Measurements from ENCODE around the gene PPP1R3G.

The PPP1R3G gene

GRCh38 chr6:5091210-5092069, 6.3 kb downstream of the PPP1R3G start:
- DNase-seq (ENCODE audit: insufficient read length, low spot score), result no peak

GRCh38 chr6:5093231-5094015, 8.3 kb downstream of the PPP1R3G start:
- FAIRE-seq (no peak), DNase-seq (ENCODE audit: insufficient read length, low spot score) (no peak)

More at GRCh38 chr6:5091210-5092069, 6.3 kb downstream of the PPP1R3G start:
- no peak for FAIRE-seq

- peak; percentile 67 for DNase-seq (ENCODE audit: insufficient read length, low spot score)
- peak; percentile 58 for FAIRE-seq
Measured at GRCh38 chr6:5094327-5094726, 9.2 kb downstream of the PPP1R3G start.

GRCh38 chr6:5095236-5095635, 10.1 kb downstream of the PPP1R3G start:
- DNase-seq (ENCODE audit: insufficient read length, low spot score) (no peak), FAIRE-seq (no peak)

GRCh38 chr6:5096482-5096881, 11.3 kb downstream of the PPP1R3G start:
- DNase-seq (ENCODE audit: insufficient read length, low spot score), result no peak
- FAIRE-seq, result peak; percentile 60

GRCh38 chr6:5098501-5099270, 13.5 kb downstream of the PPP1R3G start:
- FAIRE-seq (peak; percentile 20), DNase-seq (ENCODE audit: insufficient read length, low spot score) (no peak)

- DNase-seq (ENCODE audit: insufficient read length, low spot score), result no peak
- FAIRE-seq, result no peak
Measured at GRCh38 chr6:5099537-5099936, 14.4 kb downstream of the PPP1R3G start.

GRCh38 chr6:5100806-5101205, 15.7 kb downstream of the PPP1R3G start:
- FAIRE-seq (no peak), DNase-seq (ENCODE audit: insufficient read length, low spot score) (no peak)

- FAIRE-seq, result no peak
Measured at GRCh38 chr6:5102267-5102970, 17.3 kb downstream of the PPP1R3G start.

GRCh38 chr6:5103250-5103649, 18.1 kb downstream of the PPP1R3G start:
- no peak for FAIRE-seq
- DNase-seq (ENCODE audit: insufficient read length, low spot score), result no peak

More at GRCh38 chr6:5102267-5102970, 17.3 kb downstream of the PPP1R3G start:
- no peak for DNase-seq (ENCODE audit: insufficient read length, low spot score)

- DNase-seq (ENCODE audit: insufficient read length, low spot score) (no peak), FAIRE-seq (no peak)
Measured at GRCh38 chr6:5104667-5105066, 19.5 kb downstream of the PPP1R3G start.

GRCh38 chr6:5105146-5105545, 20.0 kb downstream of the PPP1R3G start:
- no peak for FAIRE-seq
- no peak for DNase-seq (ENCODE audit: insufficient read length, low spot score)

- no peak for DNase-seq (ENCODE audit: insufficient read length, low spot score)
- FAIRE-seq, result no peak
Measured at GRCh38 chr6:5107341-5107740, 22.2 kb downstream of the PPP1R3G start.

- no peak for FAIRE-seq
- DNase-seq (ENCODE audit: insufficient read length, low spot score), result no peak
Measured at GRCh38 chr6:5108068-5108467, 22.9 kb downstream of the PPP1R3G start.

GRCh38 chr6:5108536-5109150, 23.5 kb downstream of the PPP1R3G start:
- FAIRE-seq (no peak), DNase-seq (ENCODE audit: insufficient read length, low spot score) (no peak)

GRCh38 chr6:5109436-5109835, 24.3 kb downstream of the PPP1R3G start:
- FAIRE-seq, result no peak
- no peak for DNase-seq (ENCODE audit: insufficient read length, low spot score)

- FAIRE-seq (no peak), DNase-seq (ENCODE audit: insufficient read length, low spot score) (no peak)
Measured at GRCh38 chr6:5110246-5110645, 25.1 kb downstream of the PPP1R3G start.

GRCh38 chr6:5111626-5112025, 26.5 kb downstream of the PPP1R3G start:
- no peak for DNase-seq (ENCODE audit: insufficient read length, low spot score)

GRCh38 chr6:5112066-5112799, 27.1 kb downstream of the PPP1R3G start:
- FAIRE-seq, result no peak
- peak; percentile 69 for DNase-seq (ENCODE audit: insufficient read length, low spot score)

More at GRCh38 chr6:5111626-5112025, 26.5 kb downstream of the PPP1R3G start:
- no peak for FAIRE-seq

Measured in HTR-8/SVneo (cell line).